ENCODE results near the gene LPP.

The LPP gene

GRCh38 chr3:188697127-188697526 is 543.2 kb downstream of the LPP start:
- H3K27ac ChIP-seq (ENCODE audit: low read length) = no peak overlapping the region
- H4K20me1 ChIP-seq (ENCODE audit: insufficient read depth, low read length) = no peaks in the 10 kb centered on the region
- H2AFZ ChIP-seq (ENCODE audit: low read length) = no peak overlapping the region
- H3K27me3 ChIP-seq (replicated peaks; ENCODE audit: insufficient read depth, low read length) = no peaks in the 10 kb centered on the region
- TF ChIP-seq, protein P1, sequence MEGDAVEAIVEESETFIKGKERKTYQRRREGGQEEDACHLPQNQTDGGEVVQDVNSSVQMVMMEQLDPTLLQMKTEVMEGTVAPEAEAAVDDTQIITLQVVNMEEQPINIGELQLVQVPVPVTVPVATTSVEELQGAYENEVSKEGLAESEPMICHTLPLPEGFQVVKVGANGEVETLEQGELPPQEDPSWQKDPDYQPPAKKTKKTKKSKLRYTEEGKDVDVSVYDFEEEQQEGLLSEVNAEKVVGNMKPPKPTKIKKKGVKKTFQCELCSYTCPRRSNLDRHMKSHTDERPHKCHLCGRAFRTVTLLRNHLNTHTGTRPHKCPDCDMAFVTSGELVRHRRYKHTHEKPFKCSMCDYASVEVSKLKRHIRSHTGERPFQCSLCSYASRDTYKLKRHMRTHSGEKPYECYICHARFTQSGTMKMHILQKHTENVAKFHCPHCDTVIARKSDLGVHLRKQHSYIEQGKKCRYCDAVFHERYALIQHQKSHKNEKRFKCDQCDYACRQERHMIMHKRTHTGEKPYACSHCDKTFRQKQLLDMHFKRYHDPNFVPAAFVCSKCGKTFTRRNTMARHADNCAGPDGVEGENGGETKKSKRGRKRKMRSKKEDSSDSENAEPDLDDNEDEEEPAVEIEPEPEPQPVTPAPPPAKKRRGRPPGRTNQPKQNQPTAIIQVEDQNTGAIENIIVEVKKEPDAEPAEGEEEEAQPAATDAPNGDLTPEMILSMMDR (IDR thresholded peaks at IDR 0.05; ENCODE audit: low read length) = no peak
- TF ChIP-seq EZH2phosphoT487 (IDR thresholded peaks at IDR 0.05; ENCODE audit: low read length) (no peak), EZH2 (optimal IDR thresholded peaks at IDR 0.05; ENCODE audit: low read depth, low read length) (no peak)
- no peaks in the 10 kb centered on the region for H3K79me2 ChIP-seq (ENCODE audit: low read length)
- no peak overlapping the region for H3K4me2 ChIP-seq (ENCODE audit: low read depth, low read length)
- H3K9me3 ChIP-seq (replicated peaks; ENCODE audit: insufficient read depth, low read length) = no peaks in the 10 kb centered on the region
- no peaks in the 10 kb centered on the region for H3F3A ChIP-seq (ENCODE audit: insufficient read depth, low read length)
- no peak overlapping the region for H3K4me3 ChIP-seq (ENCODE audit: low read length)
- DNase-seq = no peak
- H3K9me2 ChIP-seq (replicated peaks; ENCODE audit: insufficient read depth, low read length) = no peaks in the 10 kb centered on the region
- no peaks in the 10 kb centered on the region for H3K4me1 ChIP-seq (ENCODE audit: low read length)
- H3K9ac ChIP-seq (ENCODE audit: low read length) = no peak overlapping the region
- H3K36me3 ChIP-seq (replicated peaks; ENCODE audit: insufficient read depth, low read length) = no peaks in the 10 kb centered on the region

DNA sequence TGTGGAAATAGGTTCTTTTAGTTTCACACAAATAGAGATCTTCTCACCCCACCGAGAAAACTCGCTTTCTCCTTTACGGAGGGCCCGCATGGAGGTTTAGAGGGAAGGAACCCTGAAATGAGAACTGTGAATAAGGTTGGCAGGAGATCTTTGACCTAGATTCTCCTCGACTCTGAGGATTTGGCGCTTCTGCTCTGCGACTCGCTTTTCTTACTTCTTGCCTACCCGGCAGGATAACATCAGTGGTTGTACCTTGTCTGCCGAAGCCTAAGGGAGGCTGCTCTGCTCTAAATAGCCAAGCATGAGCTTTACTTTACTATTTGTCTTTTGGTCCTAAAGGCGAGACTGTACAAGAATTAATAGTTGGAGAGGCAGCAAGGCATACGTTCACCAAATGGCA is 544.5 kb downstream of the LPP start:
- Histone ChIP-seq H3K4me3 (ENCODE audit: low read length) (no peak overlapping the region), H3K27me3 (replicated peaks; ENCODE audit: insufficient read depth, low read length) (no peaks in the 10 kb centered on the region), H3K4me2 (ENCODE audit: low read depth, low read length) (no peak overlapping the region), H3K9me2 (replicated peaks; ENCODE audit: insufficient read depth, low read length) (no peaks in the 10 kb centered on the region), H3F3A (ENCODE audit: insufficient read depth, low read length) (no peaks in the 10 kb centered on the region), H3K9ac (ENCODE audit: low read length) (no peak overlapping the region), H3K79me2 (ENCODE audit: low read length) (no peaks in the 10 kb centered on the region), H3K27ac (ENCODE audit: low read length) (no peak overlapping the region), H4K20me1 (ENCODE audit: insufficient read depth, low read length) (no peaks in the 10 kb centered on the region), H3K36me3 (replicated peaks; ENCODE audit: insufficient read depth, low read length) (no peaks in the 10 kb centered on the region), H2AFZ (ENCODE audit: low read length) (no peak overlapping the region), H3K9me3 (replicated peaks; ENCODE audit: insufficient read depth, low read length) (no peaks in the 10 kb centered on the region), H3K4me1 (ENCODE audit: low read length) (no peaks in the 10 kb centered on the region)
- no peak for DNase-seq
- TF ChIP-seq EZH2phosphoT487 (IDR thresholded peaks at IDR 0.05; ENCODE audit: low read length) = no peak
- TF ChIP-seq, protein P1 (IDR thresholded peaks at IDR 0.05; ENCODE audit: low read length) = no peak
- no peak for TF ChIP-seq EZH2 (optimal IDR thresholded peaks at IDR 0.05; ENCODE audit: low read depth, low read length)

DNA sequence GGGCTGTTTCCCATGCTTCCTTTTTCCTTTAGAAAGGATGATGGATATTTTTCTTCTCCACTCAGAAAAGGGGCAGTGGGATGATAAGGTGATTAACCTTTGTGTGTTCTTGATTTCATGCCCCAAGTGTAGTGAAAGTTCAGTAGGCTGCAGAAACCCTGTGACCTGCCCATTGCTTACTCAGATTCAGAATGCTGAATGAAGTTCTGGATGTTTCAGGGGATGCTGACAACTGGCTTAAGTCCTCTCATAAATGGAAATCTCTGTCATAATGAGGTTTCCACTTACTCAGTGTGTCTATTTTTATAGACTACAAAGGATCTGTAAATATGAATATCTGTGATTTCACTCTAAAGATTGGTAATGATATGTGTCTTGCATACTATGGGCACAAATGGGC is 546.5 kb downstream of the LPP start:
- Histone ChIP-seq H3F3A (ENCODE audit: insufficient read depth, low read length) (no peaks in the 10 kb centered on the region), H3K4me1 (ENCODE audit: low read length) (no peaks in the 10 kb centered on the region), H2AFZ (ENCODE audit: low read length) (no peak overlapping the region), H3K36me3 (replicated peaks; ENCODE audit: insufficient read depth, low read length) (no peaks in the 10 kb centered on the region), H3K79me2 (ENCODE audit: low read length) (no peaks in the 10 kb centered on the region), H3K27me3 (replicated peaks; ENCODE audit: insufficient read depth, low read length) (no peaks in the 10 kb centered on the region), H3K9ac (ENCODE audit: low read length) (no peak overlapping the region), H3K4me3 (ENCODE audit: low read length) (no peak overlapping the region), H3K9me2 (replicated peaks; ENCODE audit: insufficient read depth, low read length) (no peaks in the 10 kb centered on the region), H3K9me3 (replicated peaks; ENCODE audit: insufficient read depth, low read length) (no peaks in the 10 kb centered on the region), H3K4me2 (ENCODE audit: low read depth, low read length) (no peak overlapping the region), H3K27ac (ENCODE audit: low read length) (no peak overlapping the region), H4K20me1 (ENCODE audit: insufficient read depth, low read length) (no peaks in the 10 kb centered on the region)
- no peak for TF ChIP-seq EZH2phosphoT487 (IDR thresholded peaks at IDR 0.05; ENCODE audit: low read length)
- TF ChIP-seq EZH2 (optimal IDR thresholded peaks at IDR 0.05; ENCODE audit: low read depth, low read length) = no peak
- TF ChIP-seq, protein P1 (IDR thresholded peaks at IDR 0.05; ENCODE audit: low read length) = no peak
- DNase-seq = no peak

Measured in MM.1S (cell line).